Neuronal stem cell (in vitro differentiated cells): ENCODE measurements around the gene ZNF320.
"Not testable (repeated sequence)": the region's sequence is repeated elsewhere in the genome, so short reads cannot be mapped to it uniquely, and the experiment has no call there.

Experiments used
- DNase-seq: peaks from one replicate; pipeline ENCODE4 v3.0.0-alpha.2; 2013; ENCODE audit warnings: low spot score
- H2AFZ ChIP-seq: one replicate; pipeline ENCODE4 v1.6.1; 2013; ENCODE audit warnings: mild to moderate bottlenecking, low read length, inconsistent platforms
- H2AK5ac ChIP-seq: 2 replicates; pipeline ENCODE4 v1.6.1; 2013; ENCODE audit warnings: low read depth, mild to moderate bottlenecking, inconsistent platforms, low read length, moderate library complexity, mixed read lengths
- H2BK120ac ChIP-seq: 2 replicates; pipeline ENCODE4 v1.6.1; 2013; ENCODE audit warnings: low read depth, mild to moderate bottlenecking, inconsistent platforms, low read length, moderate library complexity, mixed read lengths
- H2BK12ac ChIP-seq: one replicate; pipeline ENCODE4 v1.6.1; 2013; ENCODE audit warnings: low read length, inconsistent platforms
- H2BK15ac ChIP-seq: 2 replicates; pipeline ENCODE4 v1.6.1; 2013; ENCODE audit warnings: mild to moderate bottlenecking, low read length, inconsistent platforms, mixed read lengths
- H2BK5ac ChIP-seq: one replicate; pipeline ENCODE4 v1.6.1; 2013; ENCODE audit warnings: inconsistent platforms, mild to moderate bottlenecking, low read length, moderate library complexity
- H3K14ac ChIP-seq: one replicate; pipeline ENCODE4 v1.6.1; 2013; ENCODE audit warnings: low read length, inconsistent platforms
- H3K18ac ChIP-seq: 2 replicates; pipeline ENCODE4 v1.6.1; 2013; ENCODE audit warnings: low read length, inconsistent platforms
- H3K23ac ChIP-seq: 2 replicates; pipeline ENCODE4 v1.6.1; 2013; ENCODE audit warnings: low read depth, mild to moderate bottlenecking, mixed read lengths, low read length, inconsistent platforms; ENCODE audit not compliant: poor library complexity
- H3K27ac ChIP-seq: replicated peaks from 3 replicates; pipeline ENCODE4 v1.5.1; 2013; ENCODE audit warnings: low read length, inconsistent platforms
- H3K27me3 ChIP-seq, 3 experiments: 2 replicates each; pipeline ENCODE4 v1.6.1; 2013; ENCODE audit warnings: low read length in 3 of 3, mild to moderate bottlenecking in 2 of 3, inconsistent platforms in 1 of 3, low read depth in 1 of 3, mixed read lengths in 1 of 3, moderate library complexity in 1 of 3; ENCODE audit not compliant: control insufficient read depth in 3 of 3, insufficient read depth in 3 of 3
- H3K36me3 ChIP-seq, 2 donors: replicated peaks in 1 of 2; 2 replicates each; pipeline ENCODE4 v1.6.1; 2013; ENCODE audit warnings: low read length in 2 of 2; ENCODE audit not compliant: control insufficient read depth in 2 of 2, insufficient read depth in 2 of 2
- H3K4ac ChIP-seq: 2 replicates; pipeline ENCODE4 v1.6.1; 2013; ENCODE audit warnings: inconsistent platforms, mild to moderate bottlenecking, low read length, moderate library complexity
- H3K4me1 ChIP-seq, 2 donors: 1 replicate in 1 of 2; 2 replicates in 1 of 2; pipeline ENCODE4 v1.6.1; 2013; ENCODE audit warnings: low read length in 2 of 2, low read depth in 1 of 2; ENCODE audit not compliant: control insufficient read depth in 2 of 2, insufficient read depth in 1 of 2
- H3K4me2 ChIP-seq: one replicate; pipeline ENCODE4 v1.6.1; 2013; ENCODE audit warnings: mild to moderate bottlenecking, low read length, inconsistent platforms; ENCODE audit not compliant: insufficient read depth, poor library complexity, severe bottlenecking
- H3K4me3 ChIP-seq, 2 donors: 2 replicates each; pipeline ENCODE4 v1.5.1; 2013; ENCODE audit warnings: low read length in 2 of 2, mild to moderate bottlenecking in 2 of 2, inconsistent platforms in 1 of 2, moderate library complexity in 1 of 2
- H3K79me1 ChIP-seq: one replicate; pipeline ENCODE4 v1.6.1; 2013; ENCODE audit warnings: low read depth, mild to moderate bottlenecking, inconsistent platforms, low read length, moderate library complexity
- H3K9ac ChIP-seq: one replicate; pipeline ENCODE4 v1.6.1; 2013; ENCODE audit warnings: mild to moderate bottlenecking, low read depth, low read length, inconsistent platforms; ENCODE audit not compliant: poor library complexity
- H3K9me3 ChIP-seq, 2 donors: replicated peaks in 1 of 2; 2 replicates each; pipeline versions ENCODE3 to v1.6.1; 2013; ENCODE audit warnings: low read length in 2 of 2, mild to moderate bottlenecking in 2 of 2, inconsistent platforms in 1 of 2, low read depth in 1 of 2, mixed read lengths in 1 of 2, moderate library complexity in 1 of 2; ENCODE audit not compliant: control insufficient read depth in 2 of 2, insufficient read depth in 1 of 2
- H4K8ac ChIP-seq: one replicate; pipeline ENCODE4 v1.6.1; 2013; ENCODE audit warnings: low read depth, mild to moderate bottlenecking, inconsistent platforms, low read length, moderate library complexity
- H4K91ac ChIP-seq: one replicate; pipeline ENCODE4 v1.6.1; 2013; ENCODE audit warnings: low read length, low read depth, mild to moderate bottlenecking, inconsistent platforms; ENCODE audit not compliant: poor library complexity
- WGBS, 2 donors: extraction: QIAGEN DNeasy Blood & Tissue Kit; methylation state at CpG; one replicate each; pipeline ENCODE4 v1.1.7; 2013; ENCODE audit warnings: missing lambda C conversion rate in 2 of 2, mixed read lengths in 1 of 2; ENCODE audit not compliant: insufficient read length in 2 of 2, insufficient replicate concordance in 1 of 2; ENCODE audit errors: extremely low coverage in 2 of 2; 5-methylcytosine and 5-hydroxymethylcytosine counted together

ZNF320 gene

DNA sequence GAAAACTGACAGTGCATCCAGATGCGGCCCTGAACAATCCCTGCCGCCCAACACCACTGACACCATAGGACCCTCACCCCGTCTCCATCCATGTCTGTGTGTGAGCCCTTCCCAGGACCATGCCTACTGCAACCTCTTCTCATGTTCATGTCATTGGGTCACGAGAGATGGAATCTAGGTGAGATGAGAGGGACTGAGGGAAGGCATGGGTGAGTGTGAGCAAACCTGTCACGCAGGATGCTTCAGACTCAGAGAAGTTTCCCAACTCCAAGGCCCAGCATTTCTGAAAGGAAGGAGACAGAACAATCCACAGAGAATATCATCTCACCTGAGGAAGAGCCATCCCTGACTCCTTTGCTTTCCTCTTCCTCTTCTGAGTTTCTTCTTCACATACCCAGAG lies 20.1 kb upstream of the ZNF320 start:
- Histone ChIP-seq H3K23ac (no peak overlapping the region), H3K14ac (no peak overlapping the region), H2BK120ac (no peak overlapping the region), H3K9ac (no peak overlapping the region), H3K4me2 (no peak overlapping the region), H2AFZ (no peak overlapping the region), H2BK5ac (no peak overlapping the region), H3K4me1 (peaks cover 0 to 2% of the 10 kb centered on the region in 2 donors), H3K27ac (no peak overlapping the region), H4K8ac (no peak overlapping the region), H3K4ac (no peak overlapping the region), H3K36me3 (peaks cover 0 to 29% of the 10 kb centered on the region in 2 donors), H2BK15ac (no peak overlapping the region), H3K79me1 (no peaks in the 10 kb centered on the region), H3K27me3 (no peaks in the 10 kb centered on the region), H3K18ac (no peak overlapping the region), H2AK5ac (no peak overlapping the region), H4K91ac (no peak overlapping the region), H3K4me3 (no peak overlapping the region), H2BK12ac (no peak overlapping the region), H3K9me3 (no peaks in the 10 kb centered on the region)
- WGBS, 2 donors: no CpG with 5 or more reads among the region's 5 CpGs
- DNase-seq: no peak

DNA sequence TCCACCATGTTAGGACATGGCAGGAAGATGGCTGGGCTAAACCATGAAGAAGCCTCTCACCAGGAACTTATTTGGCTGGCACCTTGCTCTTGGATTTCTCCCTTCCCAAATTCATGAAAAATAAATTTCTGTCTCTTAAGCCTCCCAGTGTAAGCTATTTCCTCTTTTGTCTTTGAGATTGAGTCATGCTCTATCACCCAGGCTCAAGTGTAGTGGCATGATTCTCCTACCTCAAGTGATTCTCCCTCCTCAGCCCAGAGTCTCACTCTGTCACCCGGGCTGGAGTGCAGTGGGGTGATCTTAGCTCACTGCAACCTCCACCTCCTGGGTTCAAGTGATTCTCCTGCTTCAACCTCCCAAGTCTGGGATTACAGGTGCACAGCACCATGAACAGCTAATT lies 13.2 kb upstream of the ZNF320 start:
- H3K36me3 ChIP-seq: peaks cover 11 to 37% of the 10 kb centered on the region in 2 donors
- DNase-seq: no peak
- no peak overlapping the region for H3K18ac ChIP-seq
- H3K9ac ChIP-seq: no peak overlapping the region
- H2BK12ac ChIP-seq: no peak overlapping the region
- H3K27me3 ChIP-seq: no peaks in the 10 kb centered on the region
- no peak overlapping the region for H4K8ac ChIP-seq
- H3K4ac ChIP-seq: no peak overlapping the region
- no peak overlapping the region for H3K4me2 ChIP-seq
- no peak overlapping the region for H3K14ac ChIP-seq
- H2BK5ac ChIP-seq: no peak overlapping the region
- no peak overlapping the region for H2BK15ac ChIP-seq
- no peak overlapping the region for H3K4me3 ChIP-seq
- no peak overlapping the region for H3K23ac ChIP-seq
- H3K79me1 ChIP-seq: peaks cover 2% of the 10 kb centered on the region
- no CpG with 5 or more reads among the region's 1 CpG for WGBS, 2 donors
- no peak overlapping the region for H2AK5ac ChIP-seq
- H3K27ac ChIP-seq: no peak overlapping the region
- H3K9me3 ChIP-seq: peaks cover 0 to 3% of the 10 kb centered on the region in 2 donors
- H3K4me1 ChIP-seq: no peaks in the 10 kb centered on the region
- no peak overlapping the region for H2AFZ ChIP-seq
- H4K91ac ChIP-seq: no peak overlapping the region
- H2BK120ac ChIP-seq: no peak overlapping the region

DNA sequence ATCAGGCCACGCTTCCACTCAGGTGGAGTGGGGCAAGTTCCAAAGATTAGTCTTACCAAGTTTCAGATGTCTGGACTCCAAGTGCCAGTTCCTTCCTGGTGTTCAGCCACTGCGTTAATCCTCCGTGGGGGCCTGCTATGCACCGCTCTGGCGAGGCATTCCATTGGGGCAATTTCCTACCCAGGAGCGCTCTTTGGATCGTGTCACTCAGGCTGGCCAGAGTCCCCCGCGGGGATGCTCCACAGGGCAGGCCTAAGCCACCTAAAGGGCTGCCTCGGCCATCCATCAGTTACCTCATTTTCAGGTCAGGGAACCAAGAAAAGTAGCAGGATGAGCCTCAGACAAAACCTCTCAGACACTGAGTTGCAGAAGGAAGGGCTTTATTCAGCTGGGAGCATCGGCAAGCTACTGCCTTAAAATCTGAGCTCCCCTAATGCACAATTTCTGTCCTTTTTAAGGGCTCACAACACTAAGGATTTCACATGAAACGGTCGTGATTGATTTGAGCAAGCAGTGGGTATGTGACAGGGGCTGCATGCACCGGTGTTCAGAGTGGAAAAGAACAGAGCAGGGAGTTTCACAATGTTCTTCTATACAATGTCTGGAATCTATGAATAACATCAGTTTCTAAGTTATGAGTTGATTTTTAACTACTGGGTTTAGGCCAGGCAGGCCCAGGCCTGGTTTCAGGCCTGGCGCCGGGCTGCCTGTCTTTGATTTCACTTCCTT lies 6.8 kb upstream of the ZNF320 start:
- not testable (repeated sequence) for H2BK12ac ChIP-seq, H3K4ac ChIP-seq, H3K79me1 ChIP-seq, H2AK5ac ChIP-seq, H2AFZ ChIP-seq, H3K9ac ChIP-seq, H3K14ac ChIP-seq, H3K4me1 ChIP-seq, H3K27ac ChIP-seq, H3K4me2 ChIP-seq, H4K91ac ChIP-seq, H3K9me3 ChIP-seq, H3K4me3 ChIP-seq, H2BK120ac ChIP-seq, H3K18ac ChIP-seq, H3K23ac ChIP-seq, DNase-seq, H3K27me3 ChIP-seq, H4K8ac ChIP-seq, H2BK5ac ChIP-seq, H2BK15ac ChIP-seq
- no CpG with 5 or more reads among the region's 16 CpGs for WGBS, 2 donors
- H3K36me3 ChIP-seq: peaks cover 11 to 28% of the 10 kb centered on the region in 2 donors

DNA sequence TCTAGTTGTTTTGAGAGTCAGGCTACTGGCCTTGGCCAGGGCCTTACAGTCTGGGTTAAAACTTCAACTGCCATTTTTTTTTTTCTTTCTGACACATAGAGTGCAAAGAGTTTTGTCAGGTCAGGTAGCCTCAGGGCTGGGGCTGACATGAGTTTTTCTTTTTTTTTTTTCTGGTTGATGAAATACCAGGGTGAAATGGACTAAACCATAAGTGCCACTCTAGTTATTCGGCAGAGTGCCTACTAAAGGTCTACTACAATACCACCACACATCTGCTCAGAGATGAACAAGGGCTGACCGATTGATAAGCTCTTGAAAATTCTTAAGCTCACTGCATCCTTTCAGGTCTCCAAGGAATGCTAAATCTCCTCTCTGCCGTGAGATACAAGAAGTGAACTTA lies 4.4 kb upstream of the ZNF320 start:
- peaks cover 4 to 10% of the 10 kb centered on the region in 2 donors for H3K36me3 ChIP-seq
- H3K9ac ChIP-seq: no peak overlapping the region
- peaks cover 0 to 12% of the 10 kb centered on the region in 2 donors for H3K9me3 ChIP-seq
- H3K23ac ChIP-seq: no peak overlapping the region
- DNase-seq: no peak
- no peak overlapping the region for H3K18ac ChIP-seq
- no peak overlapping the region for H2BK120ac ChIP-seq
- no peaks in the 10 kb centered on the region for H3K79me1 ChIP-seq
- no peak overlapping the region for H3K4me3 ChIP-seq
- no peak overlapping the region for H3K4ac ChIP-seq
- H3K4me2 ChIP-seq: no peak overlapping the region
- H2AFZ ChIP-seq: no peak overlapping the region
- no peaks in the 10 kb centered on the region for H3K4me1 ChIP-seq
- H2BK12ac ChIP-seq: no peak overlapping the region
- no peaks in the 10 kb centered on the region for H3K27me3 ChIP-seq
- H2BK5ac ChIP-seq: no peak overlapping the region
- H3K27ac ChIP-seq: no peak overlapping the region
- H2BK15ac ChIP-seq: no peak overlapping the region
- H2AK5ac ChIP-seq: no peak overlapping the region
- no peak overlapping the region for H3K14ac ChIP-seq
- H4K91ac ChIP-seq: no peak overlapping the region
- WGBS, 2 donors: no CpG with 5 or more reads among the region's 3 CpGs
- no peak overlapping the region for H4K8ac ChIP-seq
